ENCODE results near the gene ATP2C1.

The ATP2C1 gene

DNA sequence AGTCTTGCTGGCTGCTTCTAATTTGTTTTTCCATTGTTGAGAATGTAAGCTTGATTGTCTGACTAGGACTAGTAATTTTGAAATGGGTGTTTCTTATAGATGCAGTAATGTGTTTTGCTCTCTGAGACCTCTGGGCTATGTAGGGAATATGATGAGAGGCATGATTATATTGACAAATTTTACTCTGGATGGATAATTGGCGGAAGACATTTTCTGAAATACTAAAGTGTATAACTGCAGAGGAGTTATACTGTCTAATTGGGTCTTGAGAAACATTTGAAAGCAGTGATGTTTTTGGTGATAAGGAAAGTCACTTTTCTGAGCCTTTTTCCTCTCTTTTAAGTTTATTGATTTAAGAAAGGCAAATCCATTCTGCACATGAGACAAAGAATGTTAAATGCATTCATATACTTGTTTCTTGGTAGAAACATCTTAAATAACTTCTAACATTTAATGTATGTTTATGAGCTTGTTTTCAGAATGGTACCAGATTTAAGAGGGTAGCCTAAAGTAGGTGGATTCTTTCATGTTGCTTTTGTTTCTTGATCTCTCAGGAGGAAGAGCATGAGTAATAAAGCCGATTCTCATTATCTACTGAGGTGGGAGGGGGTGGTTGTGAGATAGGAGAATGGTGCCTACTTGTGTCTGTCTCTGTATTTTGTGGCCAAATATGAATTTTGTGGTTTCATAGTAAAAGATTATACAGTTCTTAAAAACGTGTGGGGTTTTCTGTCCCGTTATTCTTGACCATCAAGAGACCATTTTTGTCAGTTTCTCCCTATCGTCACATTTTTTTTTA lies 2.0 kb downstream of the ATP2C1 start:
- DNase-seq, result no peak

DNA sequence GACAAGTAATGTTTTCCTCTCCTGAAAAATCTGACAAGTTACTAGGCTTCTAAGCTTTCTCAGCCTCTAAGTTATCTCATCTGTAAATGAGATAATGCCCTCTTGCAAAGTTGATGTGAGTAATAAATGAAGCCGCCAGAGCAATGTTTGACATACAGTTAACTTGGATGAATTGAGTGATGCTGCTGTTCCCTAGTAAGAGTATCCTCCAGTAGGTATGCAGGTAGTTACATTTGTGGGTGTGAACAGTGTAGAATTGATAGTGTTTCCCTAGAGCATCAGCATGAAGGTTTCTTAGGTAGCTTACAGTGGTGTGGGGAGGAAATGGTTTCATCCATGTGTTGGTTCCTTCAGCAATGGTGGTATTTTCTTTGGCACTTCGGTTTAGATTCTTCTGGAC lies 3.4 kb downstream of the ATP2C1 start:
- DNase-seq, result no peak

DNA sequence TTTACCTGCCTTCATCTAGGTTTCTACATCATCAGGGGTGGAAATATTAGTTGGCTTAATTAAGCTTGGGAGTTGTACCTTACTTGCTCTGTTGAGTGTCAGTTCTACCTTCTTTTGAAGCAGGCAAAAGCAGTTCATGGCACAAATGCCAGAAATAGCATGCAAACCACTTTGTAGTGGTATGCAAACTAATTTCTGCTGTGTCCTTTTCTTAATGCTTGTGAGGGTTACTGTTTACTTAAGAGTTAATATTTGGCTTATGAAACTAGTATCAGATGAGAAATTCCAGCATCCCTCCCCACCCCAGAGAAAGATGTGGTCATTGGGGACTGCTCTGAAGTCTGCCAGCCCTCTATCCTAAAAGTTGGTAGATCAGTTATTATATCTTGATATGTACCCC lies 7.1 kb downstream of the ATP2C1 start:
- DNase-seq, result no peak

DNA sequence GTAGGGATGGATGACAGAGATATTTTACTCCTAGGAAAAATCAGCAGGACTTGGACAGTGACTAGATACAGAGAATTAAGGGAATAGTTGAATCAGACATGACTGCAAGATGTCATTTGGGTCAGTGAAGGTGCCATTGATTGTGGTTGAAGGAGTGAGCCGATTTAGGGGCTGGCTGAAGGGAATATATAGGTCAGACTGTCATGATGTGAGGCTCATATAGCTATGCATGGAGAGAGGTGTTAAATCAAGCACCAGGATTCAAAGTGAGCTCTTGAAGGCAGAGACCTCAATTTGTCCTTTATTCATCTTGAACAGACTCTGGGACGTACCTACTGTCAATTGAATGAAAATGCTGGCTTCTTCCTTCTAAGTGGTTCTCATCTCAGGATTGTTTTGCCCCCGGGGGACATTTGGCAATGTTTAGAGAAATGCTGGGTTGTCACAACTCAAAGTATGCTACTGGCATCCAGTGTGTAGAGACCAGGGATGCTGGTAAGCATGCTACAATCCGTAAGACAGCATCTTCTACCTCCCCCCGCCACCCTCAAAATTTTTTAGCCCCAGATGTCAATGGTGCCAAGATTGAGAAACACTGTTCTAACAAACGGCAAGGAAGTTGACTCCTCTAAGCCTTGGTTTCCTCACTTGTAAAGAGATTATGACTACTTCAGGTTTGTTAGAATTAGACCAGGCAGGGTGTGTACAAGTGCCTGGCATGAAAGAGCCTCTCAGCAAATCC lies 7.8 kb downstream of the ATP2C1 start:
- no peak for DNase-seq

DNA sequence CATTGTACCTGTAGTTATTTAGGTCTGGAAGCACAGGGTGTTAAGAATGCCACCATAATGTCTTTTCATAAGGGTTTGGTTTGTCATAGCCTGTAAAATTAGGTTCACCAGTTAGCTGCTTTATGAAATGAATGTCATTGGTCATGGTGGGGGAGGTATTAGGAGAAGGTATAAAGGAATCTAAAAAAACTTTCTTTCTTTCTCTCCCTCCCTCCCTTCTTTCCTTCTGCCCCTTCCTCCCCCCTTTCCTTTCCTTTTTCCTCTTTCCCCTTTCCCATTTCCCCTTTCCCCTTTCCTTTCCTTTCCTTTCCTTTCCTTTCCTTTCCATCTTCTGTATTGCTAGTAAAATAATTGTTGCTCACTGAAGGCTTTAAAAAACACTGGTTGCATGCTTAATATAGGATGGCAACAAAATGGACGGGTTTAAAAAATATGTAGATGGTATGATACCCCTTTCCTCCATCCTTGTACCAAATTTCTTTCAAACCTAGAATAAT lies 9.6 kb downstream of the ATP2C1 start:
- no peak for DNase-seq

DNA sequence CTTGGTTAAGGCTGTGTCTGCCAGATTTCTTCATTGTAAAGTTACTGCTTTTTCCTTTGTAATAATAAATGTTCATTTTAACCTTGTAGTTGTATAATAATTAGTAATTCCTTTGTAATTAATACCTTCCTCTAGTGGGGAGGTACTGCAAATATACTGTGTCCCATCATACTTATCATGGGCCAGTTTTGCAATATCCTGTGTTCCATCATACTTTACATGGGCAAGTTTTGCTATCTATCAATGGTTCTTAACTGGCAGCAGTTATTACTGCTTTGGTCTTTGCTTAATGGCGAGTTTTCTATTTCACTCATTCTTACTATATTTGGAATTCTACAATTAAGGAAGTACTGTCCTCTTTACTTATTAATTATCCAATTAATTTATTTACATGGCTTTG lies 10.6 kb downstream of the ATP2C1 start:
- DNase-seq, result no peak

DNA sequence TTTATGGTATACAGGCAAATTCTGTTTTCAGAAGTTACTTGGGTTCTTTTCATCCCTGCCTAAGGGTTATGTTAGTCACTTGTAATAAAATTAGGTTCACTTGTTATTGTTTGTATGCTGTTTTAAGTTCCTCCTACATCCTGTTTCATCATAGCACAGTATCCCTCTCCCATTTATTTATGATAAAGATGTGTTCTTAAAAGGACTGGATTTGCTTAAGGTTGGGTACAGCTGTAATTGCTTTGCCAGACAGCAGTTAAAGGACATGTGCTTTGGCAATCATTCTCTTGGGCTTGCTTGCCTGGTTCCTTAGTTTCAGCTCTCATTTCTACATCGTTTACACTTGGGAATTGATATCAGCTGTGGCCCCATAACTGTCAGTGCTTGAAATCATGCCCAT lies 11.7 kb downstream of the ATP2C1 start:
- peak; percentile 55 for DNase-seq

DNA sequence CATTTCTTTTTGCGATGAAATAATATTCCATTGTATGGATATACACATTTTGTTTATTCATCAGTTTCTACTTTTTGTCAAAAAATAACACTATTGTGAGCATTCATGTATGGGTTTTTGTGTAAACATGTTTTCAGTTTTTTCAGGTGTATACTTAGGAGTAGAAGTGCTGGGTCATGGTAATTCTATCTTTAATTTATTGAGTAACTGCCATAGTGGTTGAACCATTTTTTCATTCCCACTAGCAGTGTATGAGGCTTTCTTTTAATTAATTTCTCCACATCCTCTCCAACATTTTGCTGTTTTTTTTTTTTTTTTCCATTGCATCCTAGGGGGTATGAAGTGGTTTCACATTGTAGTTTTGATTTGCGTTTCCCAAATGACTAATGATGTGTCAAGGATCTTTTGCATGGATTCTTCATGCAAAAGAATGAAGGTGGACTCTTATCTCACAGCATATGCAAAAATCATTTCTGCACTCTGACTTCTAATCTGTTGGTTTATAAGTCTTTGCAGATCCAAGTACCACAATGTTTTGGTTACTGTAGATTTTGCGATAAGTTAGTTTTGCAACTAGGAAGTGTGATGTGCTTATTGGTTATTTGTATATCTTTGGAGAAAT lies 12.6 kb downstream of the ATP2C1 start:
- no peak for DNase-seq

DNA sequence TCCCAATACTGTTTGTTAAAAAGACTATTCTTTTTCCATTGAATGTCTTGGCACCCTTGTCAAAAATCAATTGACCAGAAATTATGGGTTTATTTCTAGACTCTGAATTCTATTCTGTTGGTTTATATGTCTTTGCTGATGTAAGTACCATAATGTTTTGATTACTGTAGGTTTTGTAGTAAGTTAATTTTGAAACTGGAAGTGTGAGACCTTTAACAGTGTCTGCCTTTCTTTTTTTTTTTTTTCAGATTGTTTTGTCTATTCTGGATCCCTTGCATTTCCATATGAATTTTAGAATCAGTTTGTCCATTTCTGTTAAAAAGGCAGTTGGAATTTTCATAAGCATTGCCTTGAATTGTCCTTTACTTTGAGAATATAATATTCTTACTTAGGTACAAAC lies 13.6 kb downstream of the ATP2C1 start:
- no peak for DNase-seq

DNA sequence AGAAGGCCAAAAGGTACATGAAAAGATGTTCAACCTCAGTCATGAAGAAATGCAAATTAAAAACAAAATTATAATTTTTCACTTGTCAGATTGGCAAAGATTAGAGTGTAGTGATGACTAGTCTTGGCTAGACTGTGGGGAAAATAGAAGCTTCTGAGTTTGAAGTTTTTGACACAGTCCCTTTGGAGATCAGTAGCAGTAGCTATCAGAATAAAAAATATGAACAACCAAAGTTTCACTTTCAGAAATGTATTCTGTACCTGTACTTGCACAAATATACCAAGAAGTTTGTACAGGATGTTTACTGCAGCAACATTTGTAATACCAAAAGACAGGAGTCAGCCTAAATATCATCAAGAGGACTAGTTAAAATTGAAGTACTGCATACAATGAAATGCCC lies 14.1 kb downstream of the ATP2C1 start:
- DNase-seq, result no peak

DNA sequence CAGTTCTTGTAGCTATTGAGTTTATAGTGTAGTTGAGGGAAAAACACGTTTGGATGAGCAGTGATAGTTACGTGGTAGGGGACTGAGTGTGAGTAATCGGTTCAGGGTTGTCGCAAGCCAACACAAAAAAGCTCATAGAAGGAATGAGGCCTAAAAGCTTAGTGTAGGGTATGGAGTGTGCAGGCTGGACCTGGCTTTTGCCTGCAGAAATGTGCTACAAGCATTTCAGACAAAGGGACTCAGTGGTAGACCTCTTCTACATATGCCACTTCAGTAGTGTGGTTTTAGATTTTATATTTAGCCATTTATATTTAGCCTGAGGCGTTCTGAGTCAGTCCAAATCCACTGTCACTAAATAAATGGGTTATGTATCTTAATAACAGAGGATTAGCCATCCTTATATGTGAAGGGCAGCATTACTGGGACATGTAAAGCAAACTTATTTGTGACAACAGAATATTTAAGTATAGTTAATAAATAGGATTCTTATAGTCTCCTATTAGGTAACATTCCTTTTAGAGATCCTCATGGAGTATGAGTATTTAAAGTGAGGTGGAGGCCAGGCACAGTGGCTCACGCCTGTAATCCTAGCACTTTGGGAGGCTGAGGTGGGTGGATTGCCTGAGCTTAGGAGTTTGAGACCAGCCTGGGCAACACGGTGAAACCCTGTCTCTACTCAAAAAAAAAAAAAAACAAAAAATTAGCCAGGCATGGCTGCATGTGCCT lies 21.8 kb downstream of the ATP2C1 start:
- DNase-seq, result peak; percentile 39

DNA sequence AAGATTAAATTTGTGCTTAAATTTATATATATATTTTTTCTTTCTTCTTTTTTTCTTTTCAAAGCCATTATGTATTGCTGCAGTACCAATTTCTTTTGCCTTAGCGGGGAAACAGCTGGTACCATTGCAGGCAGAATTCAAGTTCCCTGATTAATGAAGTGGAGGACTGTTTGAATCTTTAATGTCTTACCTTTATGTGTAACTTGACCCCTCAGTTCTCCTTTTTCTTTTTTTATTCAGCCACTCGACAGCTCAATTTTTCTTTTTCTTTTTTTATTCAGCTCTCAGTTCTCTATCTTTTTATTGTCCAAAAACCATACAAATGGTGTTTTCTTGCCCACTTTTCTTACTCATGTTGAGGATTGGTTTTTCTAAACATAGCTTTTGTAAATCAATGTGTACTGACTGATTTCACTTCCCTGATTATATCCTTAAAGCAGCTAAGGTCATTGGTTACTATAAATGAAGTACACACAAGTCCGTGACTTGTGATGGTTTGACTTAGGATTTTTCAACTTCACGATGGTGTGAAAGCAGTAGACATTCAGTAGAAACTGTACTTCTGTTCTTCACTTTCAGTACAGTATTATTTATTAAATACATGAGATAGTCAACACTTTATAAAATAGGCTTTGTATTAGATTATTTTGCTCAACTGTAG lies 22.8 kb downstream of the ATP2C1 start:
- peak; percentile 79 for DNase-seq

DNA sequence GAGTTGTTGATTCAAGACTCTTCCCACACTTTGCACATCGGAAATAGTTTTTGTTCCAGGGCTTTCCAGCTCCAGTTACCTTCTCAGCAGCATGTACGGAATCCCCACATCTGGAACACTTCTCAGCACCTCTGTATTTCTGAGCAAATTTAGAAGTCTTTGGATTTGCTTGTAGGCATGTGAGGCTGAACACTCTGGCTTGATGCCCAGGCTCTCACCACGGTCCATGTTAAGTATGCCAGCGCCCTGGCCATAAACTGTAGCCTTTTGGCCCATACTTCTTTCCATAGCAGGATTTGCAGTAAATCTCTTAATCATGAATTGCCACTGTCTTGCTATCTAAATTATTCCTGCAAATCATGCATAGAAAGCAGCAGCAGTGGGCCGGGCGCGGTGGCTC lies 24.4 kb downstream of the ATP2C1 start:
- no peak for DNase-seq

DNA sequence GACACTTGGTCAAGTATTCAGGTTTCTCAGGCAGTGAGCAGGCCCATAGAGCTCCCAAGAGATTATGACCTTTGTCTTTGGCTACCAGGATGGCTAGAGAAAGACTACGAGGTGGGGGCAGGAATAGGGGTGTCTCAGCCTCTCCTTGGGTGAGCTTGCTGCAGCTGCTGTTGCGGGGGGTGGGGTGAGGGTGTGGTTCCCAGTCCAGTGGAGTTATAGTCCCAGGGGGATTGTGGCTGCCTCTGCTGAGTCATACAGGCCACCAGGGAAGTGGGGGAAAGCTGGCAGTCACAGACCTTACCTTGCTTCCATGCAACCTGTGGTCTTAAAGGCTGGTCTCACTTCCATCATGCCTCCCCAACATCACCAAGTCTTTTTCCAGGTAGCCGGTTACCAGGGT lies 31.7 kb downstream of the ATP2C1 start:
- DNase-seq, result peak; percentile 24

DNA sequence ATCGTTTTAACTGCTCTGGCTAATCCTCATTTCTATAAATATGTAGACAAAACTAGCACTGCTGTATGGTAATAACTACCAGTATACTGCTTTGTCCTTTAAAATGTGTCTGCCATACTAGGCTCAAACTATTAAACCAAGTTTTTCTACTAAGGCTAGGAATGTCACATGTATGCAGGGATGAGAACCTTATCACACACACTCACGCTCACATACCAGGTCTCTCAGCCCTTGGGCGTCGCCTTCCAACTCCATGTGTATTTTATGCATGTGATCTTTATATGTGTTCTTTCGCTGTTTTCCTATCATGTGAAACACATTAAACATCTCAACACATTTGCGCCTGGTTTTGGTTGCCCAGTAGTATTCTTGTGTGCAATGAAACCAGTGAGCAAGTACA lies 32.6 kb downstream of the ATP2C1 start:
- no peak for DNase-seq

DNA sequence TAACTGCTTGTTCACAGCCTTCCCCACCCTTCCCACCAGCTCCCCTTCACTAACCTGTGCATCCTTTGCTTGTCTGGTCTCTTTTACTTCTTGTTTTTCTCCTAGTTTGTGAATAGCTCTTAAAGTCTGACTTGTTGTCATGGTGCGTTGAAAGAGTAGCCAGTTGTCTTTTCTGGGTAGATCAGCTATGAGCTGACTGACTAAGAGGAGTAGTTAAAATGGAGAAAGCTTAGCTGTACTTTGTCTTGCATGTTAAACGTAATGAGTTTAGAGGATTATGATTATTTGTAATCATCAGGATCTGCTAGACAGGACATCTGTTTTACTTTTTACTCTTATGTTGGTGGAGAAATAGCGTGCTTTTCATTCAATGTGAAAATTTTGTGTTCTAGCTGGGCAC lies 35.9 kb downstream of the ATP2C1 start:
- no peak for DNase-seq

DNA sequence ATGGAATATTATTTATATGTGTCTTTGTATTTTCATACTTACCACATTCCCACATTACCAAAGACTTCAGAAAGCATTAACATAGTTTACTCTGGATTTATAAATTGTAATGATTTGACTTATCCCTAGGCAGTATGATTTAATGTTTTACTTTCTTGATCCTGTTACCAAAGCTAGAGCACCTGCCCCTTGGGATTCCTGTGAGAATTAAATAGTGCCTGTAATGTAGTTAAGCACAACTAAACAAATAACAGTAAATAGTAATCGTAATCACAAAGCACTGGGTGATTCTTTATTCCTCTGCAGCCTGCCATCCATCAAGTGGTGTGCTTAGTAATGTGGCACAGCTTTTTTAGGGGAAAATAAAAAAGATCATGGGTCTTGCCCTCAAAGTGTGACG lies 39.1 kb downstream of the ATP2C1 start:
- no peak for DNase-seq

DNA sequence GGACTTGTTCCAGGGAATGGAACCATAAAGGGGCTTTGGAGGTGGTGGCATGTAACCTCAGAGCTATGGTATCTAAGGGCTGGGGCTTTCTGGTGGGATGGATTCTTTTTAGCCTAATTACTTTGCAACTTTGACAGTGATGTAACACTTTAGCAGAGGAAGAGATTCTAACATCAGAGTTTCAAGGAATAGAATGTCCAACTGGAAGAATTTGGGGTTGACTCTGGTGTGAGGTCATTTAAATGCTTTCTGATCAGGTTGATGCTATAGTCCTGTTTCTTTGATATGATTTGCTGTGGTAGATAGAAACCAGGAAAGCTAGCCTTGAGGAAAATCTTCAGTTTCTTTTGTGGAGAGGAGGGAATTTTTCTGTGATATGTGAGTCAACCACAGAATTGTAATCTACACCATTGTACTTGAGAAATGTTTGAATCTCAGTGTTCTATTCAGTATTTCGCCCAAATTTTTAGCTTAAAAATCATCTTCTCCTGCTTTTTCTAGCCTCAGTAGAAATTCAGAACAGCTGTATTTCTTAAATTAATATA lies 40.0 kb downstream of the ATP2C1 start:
- no peak for DNase-seq

DNA sequence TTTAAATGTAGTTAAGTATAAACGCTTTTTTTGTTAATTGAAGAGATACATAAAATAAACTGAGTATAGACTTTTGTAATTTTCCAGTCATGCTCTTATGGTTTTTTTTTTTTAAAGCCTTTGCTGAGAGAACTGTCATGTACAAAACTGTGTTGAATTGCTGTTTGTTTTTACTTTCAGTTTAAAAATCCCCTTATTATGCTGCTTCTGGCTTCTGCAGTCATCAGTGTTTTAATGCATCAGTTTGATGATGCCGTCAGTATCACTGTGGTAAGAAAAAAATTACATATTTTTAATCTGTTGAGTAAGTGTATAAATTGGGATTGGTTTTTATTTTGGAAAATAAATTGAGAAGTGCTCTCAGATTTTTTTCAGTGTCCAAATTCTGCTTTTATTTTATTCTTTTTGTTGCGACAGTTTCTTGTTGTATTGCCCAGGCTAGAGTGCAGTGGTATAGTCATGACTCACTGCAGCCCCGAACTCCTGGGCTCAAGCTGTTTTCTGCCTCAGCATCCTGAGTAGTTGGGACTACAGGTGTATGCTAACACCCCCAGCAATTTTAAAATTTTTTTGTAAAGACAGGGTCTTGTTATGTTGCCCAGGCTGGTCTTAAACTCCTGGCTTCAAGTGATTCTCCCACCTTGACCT lies 40.7 kb downstream of the ATP2C1 start:
- DNase-seq, result no peak

DNA sequence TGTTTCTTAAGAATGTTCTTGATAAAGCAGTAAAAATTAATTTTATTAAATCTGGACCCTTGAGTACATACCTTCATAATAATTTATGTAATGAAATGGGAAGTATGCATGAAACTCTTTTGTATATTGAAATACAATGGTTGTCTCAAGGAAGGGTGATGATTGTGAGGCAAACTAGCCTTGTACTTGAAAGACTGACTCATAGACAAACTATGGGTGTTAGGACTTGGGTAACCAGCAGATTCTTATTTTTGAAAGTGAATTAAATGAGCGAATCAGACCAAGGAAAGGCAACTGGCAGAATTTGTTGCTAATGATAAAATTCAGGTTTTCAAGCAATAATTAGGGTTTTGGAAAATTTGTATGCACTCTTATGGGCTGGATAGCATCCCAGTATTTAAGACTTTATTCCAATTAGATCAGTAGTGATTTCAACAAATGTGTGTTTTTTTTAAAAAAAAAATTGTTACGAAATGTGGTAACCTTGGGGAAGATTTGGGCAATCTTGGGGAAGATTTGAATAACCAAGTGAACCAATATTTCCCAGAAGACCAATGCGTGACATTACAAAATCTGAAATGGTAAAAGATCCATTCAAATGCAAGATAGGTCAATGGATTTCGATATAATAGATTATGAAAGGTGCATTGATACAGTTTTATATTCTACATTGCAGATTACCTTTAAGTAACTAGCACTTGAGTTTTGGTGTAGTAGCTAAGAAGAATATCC lies 42.0 kb downstream of the ATP2C1 start:
- no peak for DNase-seq

DNA sequence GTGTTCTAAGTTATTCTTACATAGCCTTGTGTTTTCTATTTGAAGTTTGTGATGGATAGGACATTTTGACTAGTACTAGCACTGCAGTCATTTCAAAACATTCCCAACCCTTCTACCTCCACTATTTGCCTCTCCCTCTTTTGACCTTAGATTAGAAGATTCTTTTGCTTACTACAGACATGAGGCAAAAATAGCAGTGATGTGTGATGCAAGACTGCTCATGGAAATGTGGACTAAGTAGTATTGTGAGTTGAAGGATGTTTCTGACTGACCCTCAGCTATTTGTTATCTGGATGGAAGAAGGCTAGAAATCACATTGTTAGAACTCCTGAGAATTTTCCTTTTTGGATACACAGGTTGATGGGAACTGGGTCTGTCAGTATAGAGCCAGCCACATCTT lies 45.9 kb downstream of the ATP2C1 start:
- no peak for DNase-seq
